HK-2 (cell line): ENCODE data around the gene NMNAT2.

Experiments used
- DNase-seq: peaks from one replicate; pipeline ENCODE4 v3.0.0-alpha.2; 2018; ENCODE audit not compliant: unreplicated experiment

Gene NMNAT2

DNA sequence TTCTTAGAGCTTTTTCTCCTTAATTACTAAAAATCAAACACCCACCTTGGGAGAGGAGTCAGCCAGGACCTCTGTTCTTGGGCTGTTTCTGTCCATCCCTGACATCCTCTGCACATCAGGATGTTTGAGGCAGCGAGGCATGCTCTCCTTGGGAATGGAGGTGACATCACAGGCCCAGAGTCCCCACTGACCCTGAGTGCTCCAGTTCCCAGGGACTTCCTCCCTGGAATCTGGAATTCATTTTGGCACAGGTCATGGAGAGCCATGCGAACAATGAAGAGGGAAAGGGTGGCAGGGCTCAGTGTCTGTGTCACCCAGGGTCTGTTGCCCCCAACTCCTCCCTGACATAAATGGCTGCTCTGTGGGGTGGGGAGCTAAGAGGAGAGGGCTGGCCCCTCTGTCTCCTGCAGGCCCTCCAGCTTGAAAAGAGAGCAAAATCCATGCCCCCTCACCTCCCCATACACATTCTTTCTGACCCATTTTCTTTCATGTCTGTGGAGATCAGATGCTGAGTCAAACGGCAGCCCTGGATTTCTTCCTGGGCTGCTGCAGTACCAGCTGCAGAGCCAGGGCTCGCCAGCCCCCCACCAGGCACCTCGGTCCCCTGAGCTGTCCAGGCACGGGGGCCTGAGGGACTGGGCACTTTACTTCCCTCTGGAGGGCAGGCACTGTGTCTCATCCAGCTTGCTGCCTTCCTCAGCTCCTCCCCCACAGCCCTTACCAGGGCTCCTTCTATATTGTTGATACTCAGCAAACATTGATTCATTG lies 102.0 kb downstream of the NMNAT2 start:
- no peak for DNase-seq

DNA sequence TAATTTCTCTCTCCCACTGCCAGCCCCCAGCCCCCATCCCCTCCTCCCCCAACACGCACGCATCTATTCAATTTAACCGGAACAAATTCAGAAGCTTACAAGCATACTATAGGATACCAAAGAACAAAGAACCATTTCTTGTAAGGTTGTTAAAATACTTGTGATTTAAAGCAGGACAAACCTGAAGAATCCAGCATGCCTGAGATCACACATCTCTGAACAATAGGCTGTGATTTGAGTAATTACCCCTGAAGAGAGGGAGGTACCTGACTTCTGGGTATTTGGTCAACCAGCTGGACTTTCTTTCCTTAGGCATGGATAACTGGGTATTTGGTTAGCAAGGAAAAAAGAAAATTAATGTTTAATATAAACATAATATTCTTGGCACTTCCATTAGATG lies 105.1 kb downstream of the NMNAT2 start:
- no peak for DNase-seq

DNA sequence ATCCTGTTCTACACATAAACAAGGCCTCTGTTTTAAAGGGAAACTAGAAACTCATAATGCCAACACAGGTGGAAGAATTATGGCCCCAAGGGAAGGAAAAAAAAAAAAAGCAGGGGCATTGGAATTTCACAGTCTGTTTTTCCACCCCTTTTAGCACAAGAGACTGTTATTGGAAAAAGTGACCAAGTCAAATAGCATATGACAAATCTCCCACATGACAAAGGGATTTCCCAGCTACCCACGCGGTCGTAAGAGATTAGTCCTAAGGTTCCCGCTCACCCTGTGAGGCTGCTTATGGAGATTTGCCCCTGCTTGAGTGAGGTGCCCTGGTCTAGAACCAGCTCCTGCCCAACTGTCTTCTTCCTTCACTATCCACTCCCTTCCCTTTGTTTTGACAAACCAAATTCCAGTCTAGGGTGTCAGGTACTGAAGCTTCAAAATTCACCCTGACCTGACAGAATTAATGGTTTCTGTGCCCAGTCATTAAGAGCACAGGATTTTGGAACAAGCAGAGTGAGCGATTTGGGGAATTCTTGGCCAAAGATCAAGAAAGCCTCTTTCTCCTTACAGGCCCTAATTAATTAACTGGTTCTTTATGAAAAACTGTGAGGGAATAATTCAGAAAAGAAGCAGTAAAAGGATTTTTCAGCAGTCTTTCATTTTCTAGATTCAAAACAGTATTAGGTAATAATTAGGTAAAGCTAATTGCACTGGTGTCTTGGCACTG lies 107.3 kb downstream of the NMNAT2 start:
- no peak for DNase-seq

DNA sequence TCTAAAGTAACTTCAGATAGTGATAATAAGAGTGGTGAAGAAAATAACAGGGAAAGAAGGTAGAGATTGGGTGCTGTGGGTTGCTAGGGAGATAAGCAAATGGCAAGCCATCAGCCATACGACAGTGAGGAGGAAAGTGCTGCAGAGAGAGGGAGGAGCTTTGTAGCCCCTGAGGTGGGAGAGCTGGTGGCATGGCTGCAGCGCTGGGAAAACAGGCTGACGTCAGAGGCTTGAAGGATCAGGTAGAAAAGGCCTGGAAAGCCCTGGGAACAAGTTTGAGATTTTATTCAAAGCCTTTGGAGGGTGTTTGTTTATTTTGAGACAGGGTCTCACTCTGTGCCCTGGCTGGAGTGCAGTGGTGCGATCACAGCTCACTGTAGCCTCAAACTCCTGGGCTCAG lies 109.5 kb downstream of the NMNAT2 start:
- DNase-seq, result no peak

DNA sequence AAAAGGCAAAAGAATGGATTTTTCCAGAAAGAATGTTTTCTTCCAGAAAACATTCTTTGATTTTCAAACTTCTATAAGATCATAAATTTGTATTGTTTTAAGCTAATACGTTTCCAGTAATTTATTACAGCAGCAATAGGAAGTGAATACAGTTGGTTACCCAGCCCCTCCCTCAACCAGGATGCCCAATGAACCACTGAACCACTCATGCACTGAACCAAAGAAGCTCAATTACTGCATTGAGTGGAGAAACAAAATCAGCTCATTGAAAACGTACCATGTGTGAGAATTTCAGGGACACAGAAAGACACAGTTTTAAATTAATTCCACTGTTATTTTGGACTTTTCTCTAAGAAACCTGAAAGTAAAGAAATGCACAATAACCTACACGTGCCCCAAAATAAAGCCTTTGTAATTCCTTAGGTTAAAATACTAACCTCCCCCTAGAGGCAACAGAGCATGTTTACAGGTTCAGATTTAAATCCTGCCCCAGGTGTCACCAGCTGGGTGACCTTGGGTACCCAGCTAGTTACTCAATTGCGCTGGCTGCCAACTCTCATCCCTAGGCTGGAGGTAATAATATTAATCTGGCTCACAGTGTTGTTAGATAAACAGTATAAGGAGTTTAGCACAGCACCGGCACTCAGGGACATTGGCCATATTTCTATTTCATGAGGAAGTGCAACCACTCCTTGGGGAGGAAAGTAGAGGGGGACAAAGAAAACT lies 111.7 kb downstream of the NMNAT2 start:
- no peak for DNase-seq

DNA sequence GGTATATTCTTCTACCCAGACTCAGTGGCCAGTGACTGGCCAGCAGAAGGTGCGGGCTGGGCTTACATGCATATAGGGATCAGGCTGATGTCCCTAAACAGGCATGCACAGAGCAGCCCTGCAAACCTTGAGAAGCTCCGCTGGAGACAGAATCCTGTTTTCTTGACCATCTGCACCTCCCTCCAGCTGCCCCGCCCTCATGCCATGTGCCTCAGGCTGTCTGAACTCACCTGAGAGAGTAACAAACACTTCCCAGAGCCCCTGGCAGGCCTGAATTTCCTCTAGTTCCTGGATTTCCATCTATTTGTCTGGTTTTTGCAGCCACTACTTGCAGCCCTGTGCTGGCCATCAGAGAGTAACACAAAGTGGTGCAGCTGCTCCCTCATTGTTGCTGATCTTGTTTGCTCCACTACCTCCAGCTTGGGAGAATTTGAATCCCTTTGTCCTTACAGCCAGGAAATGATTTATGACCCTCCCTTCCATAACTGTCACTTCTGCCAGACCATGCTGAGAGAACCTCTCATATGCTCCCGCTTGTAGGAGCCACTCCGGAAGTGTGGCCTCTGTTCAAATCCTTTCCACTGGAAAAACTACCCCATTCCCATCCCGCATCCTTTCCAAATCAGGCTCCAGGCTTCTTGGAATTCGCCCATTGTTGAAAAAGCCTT lies 113.6 kb downstream of the NMNAT2 start:
- DNase-seq, result no peak

DNA sequence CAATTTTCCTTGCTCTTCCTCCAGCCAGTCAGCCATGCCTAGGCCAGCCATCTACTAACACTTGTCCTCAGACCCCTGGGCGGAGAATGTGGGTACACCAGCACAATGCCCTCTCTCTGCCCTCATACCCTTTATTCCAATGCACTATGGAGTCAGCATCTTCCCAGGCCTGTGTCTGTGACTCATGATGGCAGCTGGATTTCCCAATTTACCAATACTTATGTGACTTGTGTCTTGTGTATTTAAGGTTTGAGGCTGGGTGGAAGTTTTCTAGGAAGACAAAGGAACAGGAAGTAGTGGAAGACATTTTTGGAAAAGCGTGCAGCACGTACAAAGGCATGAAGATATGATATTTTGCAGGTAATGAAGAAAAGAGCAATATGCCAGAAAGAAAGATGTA lies 114.3 kb downstream of the NMNAT2 start:
- no peak for DNase-seq

- no peak for DNase-seq
Measured at GRCh38 chr1:183303323-183303645, 114.9 kb downstream of the NMNAT2 start.

DNA sequence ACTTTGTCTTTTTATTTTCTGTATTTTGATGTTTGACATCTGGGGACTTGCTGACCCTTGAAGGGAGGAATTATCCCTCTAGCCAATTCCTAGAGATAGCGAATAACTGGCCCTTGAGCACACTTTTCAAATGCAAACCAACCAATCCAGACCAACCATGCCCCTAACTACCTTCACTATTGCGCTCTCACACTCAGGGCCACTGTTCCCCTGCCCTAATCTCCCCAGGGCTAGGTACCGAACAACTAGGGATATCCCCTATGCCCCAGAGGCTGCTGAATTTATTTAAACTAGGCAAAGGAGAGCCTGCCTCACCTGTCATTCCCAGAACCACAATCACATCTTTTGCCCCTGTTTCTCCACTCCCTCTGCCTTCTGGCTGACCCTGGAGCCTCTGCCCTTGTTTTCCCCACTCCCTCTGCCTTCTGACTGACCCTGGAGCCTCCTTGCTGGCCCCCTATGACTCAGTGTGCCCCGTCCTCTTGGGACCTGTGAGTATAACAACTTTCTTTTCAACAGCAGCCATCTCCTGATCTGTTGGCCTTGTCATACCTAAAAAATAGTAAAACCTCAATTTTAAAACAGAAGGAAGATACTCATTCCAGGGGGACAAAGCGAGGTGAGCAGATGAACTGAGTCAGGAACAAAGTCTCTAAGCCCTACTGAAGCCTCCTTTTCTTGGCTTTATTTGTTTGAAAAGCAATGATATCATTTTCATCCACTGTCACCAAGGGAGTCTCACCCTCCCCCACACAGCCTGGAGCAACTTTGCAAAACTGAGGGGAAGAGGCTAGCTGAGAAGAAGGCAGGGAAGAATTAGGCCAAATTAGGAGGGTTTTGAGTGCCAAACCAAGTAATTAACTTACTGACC lies 115.5 kb downstream of the NMNAT2 start:
- no peak for DNase-seq

DNA sequence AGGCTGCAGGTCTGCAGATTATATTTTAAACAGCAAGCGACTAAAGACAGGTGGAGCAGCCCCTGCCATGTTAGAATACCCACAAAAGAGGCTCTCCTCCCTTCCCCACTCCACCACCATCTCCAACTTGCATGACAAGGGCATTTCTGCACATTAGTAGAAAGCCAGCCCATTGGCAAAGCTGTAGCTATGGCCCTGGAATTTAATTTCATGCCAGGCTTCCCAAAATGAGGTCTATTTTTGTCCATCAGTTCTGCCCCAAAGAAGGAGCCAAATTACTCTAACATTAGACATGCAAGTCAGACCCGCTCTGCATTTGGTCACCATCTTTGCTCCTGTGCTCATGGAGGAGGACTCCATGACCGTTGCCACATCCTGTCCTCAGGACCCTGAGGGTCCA lies 116.9 kb downstream of the NMNAT2 start:
- no peak for DNase-seq

GRCh38 chr1:183300828-183301227 lies 117.4 kb downstream of the NMNAT2 start:
- no peak for DNase-seq

GRCh38 chr1:183300395-183300794 lies 117.8 kb downstream of the NMNAT2 start:
- DNase-seq, result no peak

- no peak for DNase-seq
Measured at GRCh38 chr1:183296782-183297181, 121.4 kb downstream of the NMNAT2 start.

- no peak for DNase-seq
Measured at GRCh38 chr1:183295521-183295920, 122.7 kb downstream of the NMNAT2 start.

GRCh38 chr1:183293876-183294275 lies 124.3 kb downstream of the NMNAT2 start:
- DNase-seq, result no peak

GRCh38 chr1:183293241-183293640 lies 124.9 kb downstream of the NMNAT2 start:
- no peak for DNase-seq

DNA sequence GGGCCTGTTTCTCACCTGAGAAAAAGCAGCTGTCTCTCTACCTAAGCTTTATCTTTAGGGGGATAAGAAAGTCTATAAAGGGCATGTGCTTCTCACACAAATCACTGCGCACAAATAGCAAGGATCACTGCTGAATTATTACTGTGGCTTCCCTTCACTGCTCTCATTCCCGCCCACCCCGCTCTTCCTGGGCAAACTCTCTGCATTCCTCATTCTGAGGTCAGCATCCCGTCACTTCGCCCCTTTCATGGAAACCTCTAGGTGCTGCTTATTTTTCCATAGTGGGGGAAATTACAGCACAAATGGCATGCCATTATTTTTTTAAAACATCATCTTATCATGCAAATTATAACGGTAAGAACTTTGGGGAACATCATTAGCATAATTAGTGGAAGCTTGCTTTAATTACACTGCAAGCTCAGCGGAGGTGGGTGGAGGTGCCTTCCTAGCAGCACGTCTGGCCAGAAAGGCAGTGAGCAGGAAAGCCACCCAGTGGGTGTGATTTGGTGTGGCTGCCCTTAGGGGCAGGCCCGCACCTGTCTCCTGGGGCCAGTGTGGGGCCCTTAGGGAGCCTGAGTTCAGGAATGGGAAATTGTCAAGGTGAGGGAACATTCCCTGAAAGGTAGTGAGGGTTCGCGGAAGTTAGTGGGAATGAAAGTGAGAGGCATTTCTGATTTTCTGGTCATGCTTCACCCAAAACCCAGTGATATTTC lies 126.2 kb downstream of the NMNAT2 start:
- DNase-seq, result no peak

- no peak for DNase-seq
Measured at GRCh38 chr1:183291216-183291762, 126.9 kb downstream of the NMNAT2 start.

DNA sequence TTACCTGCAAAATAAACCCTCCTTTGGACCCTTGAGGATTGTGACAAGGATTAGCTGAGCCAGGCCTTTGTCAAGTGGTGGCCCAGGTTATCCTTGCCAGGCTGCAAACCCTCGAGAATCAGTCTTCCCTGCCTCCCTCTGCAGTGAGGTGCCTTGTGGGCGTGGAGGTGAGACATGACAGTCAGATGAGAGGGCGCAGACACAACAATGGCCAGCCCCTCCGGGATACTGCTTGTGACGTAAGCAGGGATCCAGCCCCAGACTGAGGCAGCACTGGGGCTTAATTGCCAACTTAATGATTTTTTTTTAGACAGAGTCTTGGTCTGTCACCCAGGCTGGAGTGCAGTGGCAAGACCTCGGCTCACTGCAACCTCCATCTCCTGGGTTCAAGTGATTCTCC lies 127.6 kb downstream of the NMNAT2 start:
- no peak for DNase-seq

GRCh38 chr1:183289051-183289496 lies 129.1 kb downstream of the NMNAT2 start:
- no peak for DNase-seq
